ENCODE data around the gene CEP112. TPM values are rescaled to one million over a fixed set of nuclear protein-coding genes. Genes with fewer than 3 reads are reported as not detected.
"Not testable (repeated sequence)": the region's sequence is repeated elsewhere in the genome, so short reads cannot be mapped to it uniquely, and the experiment has no call there.

The CEP112 gene
- total RNA-seq, 1 donor from 2014 or later, result 3.8 TPM

DNA sequence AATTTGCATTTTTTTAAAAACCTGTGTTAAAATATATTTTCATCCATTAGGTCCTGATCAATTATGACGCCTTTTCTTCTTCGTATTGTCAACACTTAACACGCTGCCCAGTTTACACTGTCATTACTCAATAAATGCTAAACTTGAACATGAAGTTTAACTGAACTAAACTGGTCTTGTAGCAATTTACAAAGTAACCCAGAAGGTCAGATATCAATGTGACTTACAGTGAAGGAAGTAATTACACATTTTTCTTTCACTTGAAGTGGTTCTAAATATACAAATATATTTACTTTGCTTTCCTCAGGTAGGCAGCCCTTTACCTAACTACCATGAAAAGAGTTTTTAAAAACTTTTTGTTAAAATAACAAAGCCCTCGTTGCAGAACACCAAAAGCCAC lies 374.0 kb downstream of the CEP112 start:
- CTCF ChIA-PET, result no interaction called here
- H3K36me3 Mint-ChIP-seq (ENCODE audit: low read depth), result no peaks in the 10 kb centered on the region
- ATAC-seq (ENCODE audit: low read depth) (no peak), DNase-seq (no peak)
- POLR2A ChIA-PET, result no interaction called here
- no peaks in the 10 kb centered on the region for H3K9me3 Mint-ChIP-seq
- TF ChIP-seq, protein P1, sequence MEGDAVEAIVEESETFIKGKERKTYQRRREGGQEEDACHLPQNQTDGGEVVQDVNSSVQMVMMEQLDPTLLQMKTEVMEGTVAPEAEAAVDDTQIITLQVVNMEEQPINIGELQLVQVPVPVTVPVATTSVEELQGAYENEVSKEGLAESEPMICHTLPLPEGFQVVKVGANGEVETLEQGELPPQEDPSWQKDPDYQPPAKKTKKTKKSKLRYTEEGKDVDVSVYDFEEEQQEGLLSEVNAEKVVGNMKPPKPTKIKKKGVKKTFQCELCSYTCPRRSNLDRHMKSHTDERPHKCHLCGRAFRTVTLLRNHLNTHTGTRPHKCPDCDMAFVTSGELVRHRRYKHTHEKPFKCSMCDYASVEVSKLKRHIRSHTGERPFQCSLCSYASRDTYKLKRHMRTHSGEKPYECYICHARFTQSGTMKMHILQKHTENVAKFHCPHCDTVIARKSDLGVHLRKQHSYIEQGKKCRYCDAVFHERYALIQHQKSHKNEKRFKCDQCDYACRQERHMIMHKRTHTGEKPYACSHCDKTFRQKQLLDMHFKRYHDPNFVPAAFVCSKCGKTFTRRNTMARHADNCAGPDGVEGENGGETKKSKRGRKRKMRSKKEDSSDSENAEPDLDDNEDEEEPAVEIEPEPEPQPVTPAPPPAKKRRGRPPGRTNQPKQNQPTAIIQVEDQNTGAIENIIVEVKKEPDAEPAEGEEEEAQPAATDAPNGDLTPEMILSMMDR (IDR thresholded peaks at IDR 0.05), result no peak
- peaks cover 2% of the 10 kb centered on the region for H3K27me3 Mint-ChIP-seq
- H3K4me3 Mint-ChIP-seq, result no peak overlapping the region
- H3K4me1 Mint-ChIP-seq, result no peaks in the 10 kb centered on the region
- no peak overlapping the region for H3K27ac Mint-ChIP-seq
- intact Hi-C loops (cut with micrococcal nuclease), result no loop called here

DNA sequence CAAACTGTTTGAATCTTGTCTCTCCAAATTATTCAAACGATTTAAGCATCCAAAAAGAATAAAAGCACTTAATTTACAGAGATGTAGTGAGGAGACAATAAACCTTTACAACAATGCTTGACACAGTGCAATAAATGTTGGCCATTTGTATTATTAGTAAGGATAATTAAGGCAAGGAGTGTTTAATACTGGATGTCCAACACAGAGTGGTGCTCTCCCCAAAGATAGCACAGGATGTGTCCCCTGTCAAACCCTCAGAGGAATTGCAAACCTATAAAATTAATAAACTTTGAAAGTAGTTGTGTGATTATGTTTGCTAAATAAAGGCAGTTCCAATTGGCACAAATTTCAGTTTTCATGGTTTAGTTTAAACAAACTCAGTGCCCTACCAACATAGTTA lies 377.5 kb downstream of the CEP112 start:
- H3K27ac Mint-ChIP-seq, result no peak overlapping the region
- DNase-seq (no peak), ATAC-seq (ENCODE audit: low read depth) (no peak)
- H3K4me3 Mint-ChIP-seq, result no peak overlapping the region
- POLR2A ChIA-PET, result no interaction called here
- TF ChIP-seq, protein P1 (IDR thresholded peaks at IDR 0.05), result no peak
- intact Hi-C loops (cut with micrococcal nuclease), result no loop called here
- peaks cover 2% of the 10 kb centered on the region for H3K27me3 Mint-ChIP-seq
- peaks cover 5% of the 10 kb centered on the region for H3K9me3 Mint-ChIP-seq
- CTCF ChIA-PET, result no interaction called here
- peaks cover 6% of the 10 kb centered on the region for H3K4me1 Mint-ChIP-seq
- H3K36me3 Mint-ChIP-seq (ENCODE audit: low read depth), result no peaks in the 10 kb centered on the region

DNA sequence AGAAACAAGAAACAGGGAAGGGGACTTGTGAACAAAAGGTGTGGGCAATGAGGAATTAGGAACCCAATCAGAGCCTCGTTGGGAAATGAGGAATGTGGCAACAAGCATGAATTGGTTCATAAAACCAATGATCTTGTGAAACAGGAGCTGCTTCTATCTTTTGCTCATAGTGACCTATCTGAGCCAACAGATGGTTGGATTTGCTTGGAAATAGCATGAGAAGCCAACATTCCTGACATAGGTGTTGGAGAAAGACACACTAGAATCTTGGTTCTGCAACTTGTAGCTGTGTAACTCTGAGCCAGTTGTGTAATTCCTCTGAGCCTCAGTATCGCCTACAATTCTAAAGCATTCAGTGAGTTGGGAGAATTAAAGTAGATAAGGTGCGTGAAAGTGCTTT lies 378.6 kb downstream of the CEP112 start:
- H3K27ac Mint-ChIP-seq, result no peak overlapping the region
- peaks cover 6% of the 10 kb centered on the region for H3K4me1 Mint-ChIP-seq
- TF ChIP-seq, protein P1 (IDR thresholded peaks at IDR 0.05), result no peak
- ATAC-seq (ENCODE audit: low read depth) (no peak), DNase-seq (no peak)
- peaks cover 13% of the 10 kb centered on the region for H3K9me3 Mint-ChIP-seq
- no peak overlapping the region for H3K4me3 Mint-ChIP-seq
- ChIA-PET CTCF (no interaction called here), POLR2A (no interaction called here)
- no peaks in the 10 kb centered on the region for H3K36me3 Mint-ChIP-seq (ENCODE audit: low read depth)
- intact Hi-C loops (cut with micrococcal nuclease), result no loop called here
- peaks cover 2% of the 10 kb centered on the region for H3K27me3 Mint-ChIP-seq

DNA sequence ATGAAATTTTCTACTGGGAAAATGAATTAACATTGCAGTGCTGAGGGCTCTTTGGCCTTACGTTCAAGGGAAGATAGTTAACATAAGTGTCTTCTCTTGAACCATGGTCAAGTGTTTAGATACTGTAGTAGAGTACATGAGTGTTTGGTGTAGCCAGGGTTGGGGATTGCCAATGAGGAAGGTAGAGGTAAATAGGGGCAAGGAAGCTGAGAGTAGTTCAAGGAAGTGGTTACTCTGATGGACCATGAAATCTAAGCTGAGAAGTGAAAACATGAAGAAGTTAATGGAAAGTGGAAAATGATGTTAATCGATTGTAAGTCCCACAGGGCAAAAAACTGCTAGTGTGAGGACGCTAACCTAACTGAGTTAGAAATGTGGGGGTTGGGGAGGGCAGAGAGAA lies 380.9 kb downstream of the CEP112 start:
- POLR2A ChIA-PET, result no interaction called here
- intact Hi-C loops (cut with micrococcal nuclease), result no loop called here

DNA sequence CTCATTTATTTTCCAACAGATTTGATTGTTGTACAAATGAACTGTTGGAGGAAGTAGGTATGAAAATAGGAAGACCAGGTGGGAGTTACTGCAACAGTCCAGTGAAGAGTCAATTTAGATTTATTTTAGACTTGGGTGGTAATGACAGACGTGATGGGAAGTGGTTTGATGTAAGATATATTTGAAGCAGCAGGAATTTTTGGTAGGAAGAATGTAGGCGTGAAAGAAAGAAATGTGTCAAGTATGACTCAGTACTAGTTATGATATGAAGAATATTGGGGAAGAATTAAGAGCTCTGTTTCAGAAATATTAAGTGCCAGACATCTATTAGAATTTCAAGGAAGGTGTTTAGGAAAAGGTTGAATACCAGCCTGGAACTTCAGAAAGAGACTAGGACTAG lies 382.6 kb downstream of the CEP112 start:
- ATAC-seq (ENCODE audit: low read depth) (no peak), DNase-seq (no peak)
- H3K4me3 Mint-ChIP-seq, result no peak overlapping the region
- intact Hi-C loops (cut with micrococcal nuclease), result no loop called here
- H3K36me3 Mint-ChIP-seq (ENCODE audit: low read depth), result no peaks in the 10 kb centered on the region
- no peak overlapping the region for H3K27ac Mint-ChIP-seq
- POLR2A ChIA-PET, result no interaction called here
- peaks cover 2% of the 10 kb centered on the region for H3K27me3 Mint-ChIP-seq
- CTCF ChIA-PET, result no interaction called here
- TF ChIP-seq, protein P1 (IDR thresholded peaks at IDR 0.05), result no peak
- peaks cover 6% of the 10 kb centered on the region for H3K4me1 Mint-ChIP-seq
- peaks cover 18% of the 10 kb centered on the region for H3K9me3 Mint-ChIP-seq

More for the DNA sequence above, 380.9 kb downstream of the CEP112 start:
- no peak for ATAC-seq (ENCODE audit: low read depth)
- Mint-ChIP-seq H3K9me3 (peaks cover 18% of the 10 kb centered on the region), H3K27ac (no peak overlapping the region), H3K4me3 (no peak overlapping the region), H3K36me3 (ENCODE audit: low read depth) (no peaks in the 10 kb centered on the region), H3K4me1 (peaks cover 6% of the 10 kb centered on the region), H3K27me3 (peaks cover 2% of the 10 kb centered on the region)
- CTCF ChIA-PET, result no interaction called here
- TF ChIP-seq, protein P1 (IDR thresholded peaks at IDR 0.05), result no peak
- DNase-seq, result no peak

DNA sequence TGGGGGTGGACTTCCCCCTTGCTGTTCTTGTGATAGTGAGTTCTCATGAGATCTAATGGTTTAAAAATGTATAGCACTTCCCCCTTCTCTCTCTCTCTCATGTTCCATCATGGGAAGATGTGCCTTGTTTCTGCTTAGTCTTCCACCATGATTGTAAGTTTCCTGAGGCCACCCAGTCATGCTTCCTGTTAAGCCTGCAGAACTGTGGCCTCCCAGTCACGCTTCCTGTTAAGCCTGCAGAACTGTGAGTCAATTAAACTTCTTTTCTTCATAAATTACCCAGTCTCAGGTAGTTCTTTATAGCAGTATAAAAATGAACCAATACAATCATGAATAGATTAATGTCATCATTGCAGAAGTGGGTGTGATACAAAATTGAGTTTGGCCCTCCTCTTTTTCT lies 383.4 kb downstream of the CEP112 start:
- ATAC-seq (ENCODE audit: low read depth); DNase-seq; H3K36me3 Mint-ChIP-seq (ENCODE audit: low read depth); H3K4me1 Mint-ChIP-seq; intact Hi-C loops (cut with micrococcal nuclease); H3K4me3 Mint-ChIP-seq; CTCF ChIA-PET; POLR2A ChIA-PET; H3K27ac Mint-ChIP-seq; H3K27me3 Mint-ChIP-seq: not testable (repeated sequence)
- peaks cover 18% of the 10 kb centered on the region for H3K9me3 Mint-ChIP-seq

Measured in activated B cell treated with CpG ODN at 0.5 μM for 24 hours (primary cell).